ENCODE results near the gene DTHD1.

GRCh38 chr4:36285784-36286480 lies 4.5 kb downstream of the DTHD1 start:
- TF ChIP-seq EZH2phosphoT487 (IDR thresholded peaks at IDR 0.05; ENCODE audit: insufficient read depth, low read depth) (no peak), EZH2 (IDR thresholded peaks at IDR 0.05; ENCODE audit: insufficient read depth, poor library complexity, severe bottlenecking) (no peak)
